HG02884 (cell line): Measurements from ENCODE around the gene CDH22.

Experiments
- ATAC-seq: cut with Tn5 transposase; IDR thresholded peaks from one replicate; pipeline ENCODE4 v1.9.1; 2021; ENCODE audit warnings: mild to moderate bottlenecking, moderate library complexity; ENCODE audit not compliant: unreplicated experiment

Gene CDH22

GRCh38 chr20:46343348-46343974, 35.2 kb upstream of the CDH22 start:
- ATAC-seq, result no peak

- no peak for ATAC-seq
Measured at GRCh38 chr20:46342451-46343347, 34.4 kb upstream of the CDH22 start.

DNA sequence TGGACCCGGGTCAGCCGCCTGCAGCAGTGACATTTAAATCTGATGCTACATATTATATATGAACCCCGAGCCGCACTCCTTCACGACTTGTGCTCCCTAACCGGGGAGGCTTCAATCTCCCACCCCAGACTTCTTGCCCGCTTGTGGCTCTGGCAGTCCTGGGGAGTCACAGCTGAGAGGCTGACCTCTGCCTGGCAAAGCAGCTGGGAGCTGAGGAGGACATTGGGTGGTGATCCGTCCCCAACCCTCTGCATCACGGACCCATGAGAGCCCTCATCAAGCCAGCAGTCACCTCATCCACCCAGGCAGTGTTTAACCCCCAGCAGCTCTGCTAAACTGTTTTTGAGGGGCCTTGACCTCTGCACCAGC, 33.7 kb upstream of the CDH22 start:
- no peak for ATAC-seq

- no peak for ATAC-seq
Measured at GRCh38 chr20:46341074-46342009, 33.0 kb upstream of the CDH22 start.

DNA sequence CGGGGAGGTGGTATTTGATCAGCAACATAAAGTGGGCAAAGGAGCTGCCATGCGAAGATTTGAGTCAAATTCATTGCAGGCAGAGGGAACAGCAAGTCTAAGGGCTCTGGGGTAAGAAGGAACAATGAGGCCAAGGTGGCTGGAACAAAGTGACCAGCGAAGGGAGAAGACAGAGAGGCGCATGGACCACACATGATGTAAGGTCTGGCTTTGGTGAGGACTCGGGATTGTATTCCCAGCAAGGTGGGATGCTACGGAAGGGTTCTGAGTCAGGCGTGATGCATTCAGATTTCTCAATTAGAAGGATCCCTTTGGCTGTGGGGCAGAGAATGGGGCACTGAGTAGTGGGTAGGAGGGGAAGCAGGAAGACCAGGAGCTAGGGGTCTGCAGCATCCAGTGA, 30.7 kb upstream of the CDH22 start:
- ATAC-seq, result no peak

DNA sequence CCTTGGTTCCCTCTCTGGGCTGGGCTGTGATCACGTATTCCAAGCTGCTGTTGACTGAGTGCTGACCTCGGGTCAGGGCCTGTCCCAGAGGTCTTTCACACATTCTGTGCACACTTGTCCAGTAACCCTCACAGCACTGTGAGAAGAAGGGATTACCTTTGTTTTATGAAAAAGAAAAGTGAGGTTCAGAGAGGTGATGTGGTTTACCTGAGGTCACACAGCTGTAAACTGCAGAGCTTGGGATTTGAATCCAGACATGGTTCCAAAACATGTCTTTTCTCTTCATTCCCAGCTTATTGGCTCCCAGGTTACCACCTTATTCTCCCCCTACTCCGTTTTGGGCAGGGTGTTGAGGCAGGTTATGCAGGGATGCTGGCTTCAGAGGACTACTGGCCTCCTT, 28.4 kb upstream of the CDH22 start:
- no peak for ATAC-seq

DNA sequence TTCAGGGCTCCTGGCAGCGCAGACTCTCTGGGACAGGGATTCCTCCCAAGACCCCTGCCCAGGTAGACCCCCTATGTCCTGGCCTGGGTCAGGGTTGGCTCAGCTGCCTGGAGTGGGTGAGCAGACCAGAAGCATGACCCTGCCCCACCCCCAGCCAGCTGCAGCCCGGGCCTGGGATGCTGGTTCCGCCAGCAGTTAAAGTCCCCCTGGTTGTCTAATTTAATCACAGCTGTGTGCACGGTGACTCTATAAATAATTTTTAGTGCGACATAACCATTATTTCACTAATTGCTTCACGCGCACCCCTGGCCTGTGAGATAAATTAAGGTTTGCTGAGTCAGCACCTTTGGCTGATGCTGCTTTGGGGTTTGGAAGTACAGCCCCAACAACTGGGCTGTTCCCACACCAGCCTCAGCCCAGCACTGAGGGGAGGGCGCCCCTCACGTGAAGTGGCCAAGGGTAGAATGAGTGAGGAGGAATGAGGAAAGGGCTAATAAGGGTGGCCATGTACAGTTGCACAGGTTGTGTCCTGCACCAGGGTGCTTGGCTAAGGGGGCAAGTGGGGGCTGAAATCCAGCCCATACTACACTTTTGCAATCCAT, 26.1 kb upstream of the CDH22 start:
- ATAC-seq, result no peak

DNA sequence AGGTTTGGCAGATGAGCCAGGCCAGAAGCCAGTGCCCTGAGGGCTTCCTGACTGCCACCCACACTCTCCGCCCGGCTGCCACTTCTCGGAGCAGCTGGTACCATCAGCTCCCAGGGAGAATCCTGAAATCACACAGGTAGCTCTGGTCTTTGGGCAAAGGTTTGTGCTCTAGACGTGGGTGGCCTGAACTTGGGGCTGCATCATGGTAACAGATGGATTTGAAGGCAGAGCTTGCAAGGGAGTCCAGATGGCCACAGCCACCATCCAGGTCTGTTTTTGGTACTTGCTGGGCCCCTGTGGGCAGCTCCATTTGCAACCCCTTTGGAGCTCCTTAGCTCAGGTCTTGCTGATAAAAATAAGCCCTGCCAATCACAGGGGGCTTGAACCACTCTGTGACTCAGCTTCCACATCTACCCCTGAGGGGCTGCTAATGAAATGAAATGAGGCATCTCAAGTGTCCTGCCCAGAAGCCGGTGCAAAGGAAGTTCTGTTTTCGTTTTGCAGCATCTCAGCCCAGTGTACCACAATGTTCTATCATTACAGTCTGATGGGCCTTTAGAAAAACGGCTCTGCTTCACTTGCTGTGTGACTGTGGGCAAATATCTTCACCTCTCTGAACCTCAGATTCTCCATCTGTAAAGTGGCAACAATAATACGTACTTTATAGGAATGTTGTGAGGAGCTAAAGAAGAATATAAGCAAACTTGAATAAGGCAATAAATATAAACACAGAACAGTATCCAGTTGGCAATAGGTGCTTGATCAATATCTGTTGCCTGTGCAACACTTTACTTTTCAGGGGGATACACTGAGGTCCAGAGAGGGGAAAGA, 25.1 kb upstream of the CDH22 start:
- no peak for ATAC-seq

DNA sequence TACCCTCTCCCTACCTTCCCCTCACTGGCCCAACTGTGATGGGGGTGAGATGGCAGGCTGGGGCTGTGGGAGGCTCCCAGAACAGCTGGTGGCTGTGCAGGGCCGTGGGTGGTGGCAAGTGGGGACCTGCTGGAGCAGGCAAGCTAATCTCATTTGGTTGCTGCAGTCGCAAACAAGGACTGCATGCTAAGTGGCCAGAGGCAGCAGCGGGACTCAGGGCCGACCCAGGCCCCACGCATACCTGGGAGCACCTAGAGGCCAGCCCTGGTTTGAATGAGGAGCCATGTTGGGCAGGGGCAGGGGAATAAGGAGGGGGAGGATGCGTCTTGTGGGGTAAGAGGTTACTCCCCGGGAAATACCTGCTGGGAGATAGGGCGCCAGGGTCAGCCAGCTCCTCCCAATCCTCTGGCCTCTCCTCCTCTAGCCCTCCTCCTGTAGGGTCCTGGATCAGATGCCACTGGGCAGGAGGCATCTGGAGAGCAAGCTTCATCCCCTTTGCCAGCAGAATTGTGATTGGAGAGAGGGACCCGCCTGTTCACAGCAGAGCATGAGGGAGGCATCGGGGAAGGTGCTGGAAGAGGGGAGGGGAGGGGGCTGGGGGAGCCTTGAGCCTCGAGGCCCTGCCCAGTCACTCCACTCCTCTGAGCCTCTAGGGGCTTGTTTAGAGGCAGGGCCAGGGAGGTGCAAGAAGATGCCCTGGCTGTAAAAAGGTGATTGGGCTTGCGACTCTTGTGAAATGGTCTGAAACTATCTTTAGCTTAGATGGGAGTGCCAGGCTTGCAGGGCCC, 24.3 kb upstream of the CDH22 start:
- ATAC-seq, result no peak

DNA sequence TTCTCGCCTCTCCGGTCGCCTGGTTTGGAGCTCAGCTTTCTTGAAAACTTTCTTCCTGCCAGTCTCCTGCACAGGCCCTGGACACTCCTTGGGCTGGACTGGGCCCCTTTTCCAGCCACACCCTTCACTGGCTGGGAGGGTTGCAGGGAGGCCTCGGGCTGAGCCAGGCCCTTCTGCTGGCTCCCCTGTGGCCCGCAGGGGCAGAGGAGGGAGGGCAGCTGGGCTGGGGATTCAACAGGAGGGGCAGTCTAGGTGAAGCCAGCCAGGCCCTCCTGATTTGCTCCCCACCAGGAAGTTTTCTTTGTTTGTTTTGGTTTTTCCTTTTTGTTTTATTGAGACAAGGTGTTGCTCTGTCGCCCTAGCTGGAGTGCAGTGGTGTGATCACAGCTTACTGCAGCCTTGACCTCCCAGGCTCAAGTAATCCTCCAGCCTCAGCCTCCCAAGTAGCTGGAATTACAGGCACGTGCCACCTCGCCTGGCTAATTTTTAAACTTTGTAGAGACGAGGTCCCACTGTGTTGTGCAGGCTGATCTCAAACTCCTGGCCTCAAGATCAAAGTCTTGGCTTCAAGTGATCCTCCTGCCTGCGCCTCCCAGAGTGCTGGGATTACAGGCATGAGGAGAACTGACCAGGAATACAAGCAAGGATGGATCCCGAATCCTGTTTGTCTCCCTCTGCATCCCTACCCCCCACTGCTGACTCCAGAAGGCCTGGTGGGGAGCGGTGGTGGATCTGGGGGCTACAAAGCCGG, 23.5 kb upstream of the CDH22 start:
- no peak for ATAC-seq

DNA sequence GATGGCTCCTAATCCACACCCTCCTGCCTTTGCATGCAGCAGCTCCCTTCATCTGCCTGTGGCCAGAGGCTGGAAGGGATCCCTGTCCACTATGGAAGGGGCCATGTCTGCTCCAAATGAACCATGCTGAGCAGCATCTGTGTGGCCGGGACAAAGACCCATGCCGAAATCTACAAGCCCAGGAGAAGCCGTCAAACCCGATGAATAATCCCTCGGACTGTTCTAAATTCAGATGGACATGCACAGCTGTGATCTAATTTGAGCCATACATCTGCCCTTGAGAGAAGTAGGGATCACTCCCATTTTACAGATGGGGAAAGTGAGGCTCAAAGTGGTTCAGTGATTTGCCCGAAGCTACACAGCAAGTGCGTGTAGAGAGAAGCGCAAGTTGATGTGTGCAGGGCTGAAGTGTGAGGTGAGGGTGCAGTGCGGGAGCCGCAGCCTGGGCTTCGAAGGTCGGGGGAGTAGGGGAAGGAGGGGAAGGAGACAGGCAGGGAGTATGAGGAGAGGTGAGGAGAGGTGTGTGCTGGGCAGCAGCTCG, 22.6 kb upstream of the CDH22 start:
- ATAC-seq, result no peak

DNA sequence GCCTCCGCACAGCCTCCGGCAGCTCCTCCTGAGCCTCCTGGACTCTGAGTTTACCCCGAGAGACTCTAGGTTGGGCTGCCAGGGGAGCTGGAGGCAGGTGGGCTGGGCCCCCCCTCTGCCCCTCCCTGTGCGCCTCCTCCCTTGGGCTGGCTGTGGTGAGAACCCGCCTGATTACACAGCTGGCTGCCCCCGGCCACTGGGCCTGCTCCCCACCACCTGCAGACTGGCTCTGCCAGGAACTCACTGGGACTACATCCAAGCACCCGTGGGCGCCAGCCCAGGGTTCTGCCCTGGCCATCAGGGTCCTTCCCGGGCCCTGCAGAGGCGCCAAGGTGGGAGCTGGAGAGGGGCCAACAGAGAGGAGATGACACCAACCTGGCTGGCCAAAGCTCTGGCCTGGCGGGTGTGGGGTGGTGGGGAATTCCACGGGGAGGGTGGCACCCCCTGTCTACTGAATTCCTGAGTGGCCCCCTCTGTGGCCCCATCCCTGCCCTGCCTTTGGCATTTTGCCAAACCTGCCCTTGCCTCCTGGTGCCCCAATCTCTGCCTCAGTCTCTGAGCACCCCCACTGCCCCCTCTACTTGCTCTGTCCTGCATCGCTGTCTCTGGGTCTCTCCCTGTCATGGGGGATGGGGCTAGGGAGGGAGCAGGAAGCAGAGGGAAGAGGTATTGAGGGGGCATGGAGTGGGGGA, 21.9 kb upstream of the CDH22 start:
- ATAC-seq, result no peak

- ATAC-seq, result no peak
Measured at GRCh38 chr20:46328200-46328882, 20.0 kb upstream of the CDH22 start.

- ATAC-seq, result no peak
Measured at GRCh38 chr20:46327557-46327956, 19.3 kb upstream of the CDH22 start.

DNA sequence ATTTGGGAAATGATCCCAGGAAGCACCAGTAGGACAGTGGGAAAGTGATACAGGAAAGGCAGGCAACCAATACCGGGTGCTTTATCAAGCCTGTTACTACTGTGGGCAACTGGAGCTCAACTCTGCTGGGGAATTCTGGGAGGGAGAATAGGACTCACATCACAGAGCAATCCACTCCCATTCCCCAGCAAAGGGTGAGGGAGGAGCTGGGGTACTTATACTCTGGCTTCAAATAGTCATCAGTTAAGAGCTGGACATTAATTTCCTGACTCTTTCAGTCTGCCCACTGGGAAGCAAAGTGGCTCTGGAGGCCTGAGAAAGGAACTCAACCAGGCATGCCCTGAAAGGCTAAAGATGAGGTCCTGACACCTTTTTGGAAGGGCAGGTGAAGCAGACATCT, 17.5 kb upstream of the CDH22 start:
- no peak for ATAC-seq

- no peak for ATAC-seq
Measured at GRCh38 chr20:46324960-46325703, 16.8 kb upstream of the CDH22 start.

GRCh38 chr20:46324379-46324778, 16.1 kb upstream of the CDH22 start:
- ATAC-seq, result no peak
